Measurements from ENCODE around the gene DYRK2. TPM values are rescaled to one million over a fixed set of nuclear protein-coding genes. Genes with fewer than 3 reads are reported as not detected.

Gene DYRK2
- total RNA-seq, 3 donors from 2014 or later (not counting 1 experiment from before 2014, with no cell fraction given), result 88.1 to 108 (median 108) TPM

GRCh38 chr12:67609226-67609870 lies 39.2 kb upstream of the DYRK2 start:
- Histone ChIP-seq H3K4me3 (ENCODE audit: low read length) (no peak overlapping the region), H3K4me1 (ENCODE audit: control insufficient read depth, insufficient read depth, low read length) (no peaks in the 10 kb centered on the region), H3K27me3 (ENCODE audit: control insufficient read depth, insufficient read depth, low read length) (no peaks in the 10 kb centered on the region), H3K9me3 (ENCODE audit: control insufficient read depth, insufficient read depth, low read length) (no peaks in the 10 kb centered on the region), H3K27ac (ENCODE audit: low read length) (no peak overlapping the region), H3K36me3 (ENCODE audit: control insufficient read depth, insufficient read depth, low read length) (no peaks in the 10 kb centered on the region)
- no peak for ATAC-seq
- no peak overlapping the region for H3K4me3 Mint-ChIP-seq
- H3K27ac Mint-ChIP-seq, result no peak overlapping the region
- H3K27me3 Mint-ChIP-seq (ENCODE audit: low read depth in 2 of 2), result no peaks in the 10 kb centered on the region
- no peaks in the 10 kb centered on the region for H3K4me1 Mint-ChIP-seq
- WGBS (ENCODE audit: insufficient coverage), result 78% methylated on average over 4 of the region's 4 CpGs
- DNase-seq, result no peak
- H3K9me3 Mint-ChIP-seq, result no peaks in the 10 kb centered on the region
- intact Hi-C loops (cut with micrococcal nuclease), result no loop called here
- TF ChIP-seq CTCF (IDR thresholded peaks at IDR 0.05), result no peak
- H3K36me3 Mint-ChIP-seq, result no peaks in the 10 kb centered on the region

- H3K9me3 Mint-ChIP-seq, result no peaks in the 10 kb centered on the region
- DNase-seq (no peak), ATAC-seq (no peak)
- no peak overlapping the region for H3K4me3 Mint-ChIP-seq
- Histone ChIP-seq H3K36me3 (ENCODE audit: control insufficient read depth, insufficient read depth, low read length) (no peaks in the 10 kb centered on the region), H3K4me1 (ENCODE audit: control insufficient read depth, insufficient read depth, low read length) (no peaks in the 10 kb centered on the region), H3K9me3 (ENCODE audit: control insufficient read depth, insufficient read depth, low read length) (no peaks in the 10 kb centered on the region), H3K27ac (ENCODE audit: low read length) (no peak overlapping the region), H3K4me3 (ENCODE audit: low read length) (no peak overlapping the region), H3K27me3 (ENCODE audit: control insufficient read depth, insufficient read depth, low read length) (no peaks in the 10 kb centered on the region)
- no peak overlapping the region for H3K27ac Mint-ChIP-seq
- intact Hi-C loops (cut with micrococcal nuclease), result no loop called here
- H3K27me3 Mint-ChIP-seq (ENCODE audit: low read depth in 2 of 2), result no peaks in the 10 kb centered on the region
- H3K4me1 Mint-ChIP-seq, result no peaks in the 10 kb centered on the region
- no peaks in the 10 kb centered on the region for H3K36me3 Mint-ChIP-seq
- WGBS (ENCODE audit: insufficient coverage), result 90% methylated on average over 1 of the region's 3 CpGs
- no peak for TF ChIP-seq CTCF (IDR thresholded peaks at IDR 0.05)
Observed at GRCh38 chr12:67613040-67613439, 35.5 kb upstream of the DYRK2 start.

- no peak for DNase-seq
Observed at GRCh38 chr12:67617629-67618028, 30.9 kb upstream of the DYRK2 start.

More at GRCh38 chr12:67617629-67618028, 30.9 kb upstream of the DYRK2 start:
- no peak for ATAC-seq
- 97% methylated on average over 3 of the region's 3 CpGs for WGBS (ENCODE audit: insufficient coverage)
- no peak overlapping the region for H3K27ac ChIP-seq (ENCODE audit: low read length)
- intact Hi-C loops (cut with micrococcal nuclease), result no loop called here
- no peaks in the 10 kb centered on the region for H3K9me3 ChIP-seq (ENCODE audit: control insufficient read depth, insufficient read depth, low read length)
- H3K9me3 Mint-ChIP-seq, result no peaks in the 10 kb centered on the region
- no peak overlapping the region for H3K4me3 Mint-ChIP-seq
- H3K27me3 ChIP-seq (ENCODE audit: control insufficient read depth, insufficient read depth, low read length), result no peaks in the 10 kb centered on the region
- no peaks in the 10 kb centered on the region for H3K4me1 ChIP-seq (ENCODE audit: control insufficient read depth, insufficient read depth, low read length)
- H3K36me3 ChIP-seq (ENCODE audit: control insufficient read depth, insufficient read depth, low read length), result no peaks in the 10 kb centered on the region
- no peaks in the 10 kb centered on the region for H3K36me3 Mint-ChIP-seq
- no peak overlapping the region for H3K27ac Mint-ChIP-seq
- H3K4me3 ChIP-seq (ENCODE audit: low read length), result no peak overlapping the region
- TF ChIP-seq CTCF (IDR thresholded peaks at IDR 0.05), result no peak
- H3K27me3 Mint-ChIP-seq (ENCODE audit: low read depth in 2 of 2), result no peaks in the 10 kb centered on the region
- no peaks in the 10 kb centered on the region for H3K4me1 Mint-ChIP-seq
